Measurements from ENCODE around the gene IPO8. TPM values are rescaled to one million over a fixed set of nuclear protein-coding genes. Genes with fewer than 3 reads are reported as not detected.

IPO8 gene
- total RNA-seq, 2 donors from 2014 or later, result 15.8 to 45.4 TPM

DNA sequence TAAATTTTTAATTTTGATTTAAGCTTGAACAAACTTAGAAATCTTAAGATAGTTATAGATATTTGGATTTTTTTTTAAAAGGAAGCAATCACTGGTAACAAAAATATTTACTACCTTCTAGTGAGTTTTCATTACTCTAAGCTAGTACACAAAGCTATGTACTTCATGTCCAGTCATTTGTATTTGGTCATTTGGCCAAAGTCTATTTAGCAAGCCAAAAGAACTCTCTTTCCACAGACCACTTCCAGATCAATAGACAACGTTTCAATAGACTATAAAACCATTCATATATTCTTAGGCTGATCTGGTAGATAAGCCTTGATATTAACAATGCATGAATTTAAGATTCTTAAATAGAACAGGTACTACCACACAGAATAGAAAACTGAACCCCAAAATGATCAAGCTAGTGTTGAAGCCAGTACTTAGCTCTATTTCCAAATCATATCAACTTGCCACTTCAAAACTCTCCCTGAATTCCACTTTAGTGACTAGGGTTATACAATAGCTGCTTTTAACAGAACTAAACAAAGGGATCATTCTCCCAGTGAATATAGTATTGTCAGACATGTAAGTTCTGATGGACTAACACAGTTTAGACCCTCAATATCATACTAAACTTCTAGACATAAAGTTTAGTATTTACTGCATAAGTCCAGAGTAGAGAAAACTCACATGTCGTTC is 37.4 kb upstream of the IPO8 start:
- no peak overlapping the region for H3K4me3 ChIP-seq
- no peak for TF ChIP-seq CTCF (IDR thresholded peaks at IDR 0.05)
- TF ChIP-seq POLR2A (IDR thresholded peaks at IDR 0.05), result no peak
- intact Hi-C loops (cut with DNase I), result no loop called here
- no peaks in the 10 kb centered on the region for H3K27me3 ChIP-seq
- H3K4me1 ChIP-seq, result no peaks in the 10 kb centered on the region
- H3K27ac ChIP-seq, result no peak overlapping the region
- ATAC-seq, result no peak
- H3K36me3 ChIP-seq (replicated peaks in 1 of 2; ENCODE audit: insufficient read depth in 1 of 2, low read depth in 2 of 2), result peaks cover 0 to 2% of the 10 kb centered on the region in 2 donors
- DNase-seq, result no peak
- 67 to 77% methylated on average over 2 of the region's 2 CpGs for WGBS, 2 donors
- H3K9me3 ChIP-seq, result no peaks in the 10 kb centered on the region

- no peak overlapping the region for H3K4me3 ChIP-seq
- no peak for ATAC-seq
- whole genome bisulfite sequencing, 2 donors, result 97 to 99% methylated on average over 2 of the region's 2 CpGs
- H3K27ac ChIP-seq, result no peak overlapping the region
- H3K9me3 ChIP-seq, result no peaks in the 10 kb centered on the region
- H3K4me1 ChIP-seq, result no peaks in the 10 kb centered on the region
- H3K36me3 ChIP-seq (replicated peaks in 1 of 2; ENCODE audit: insufficient read depth in 1 of 2, low read depth in 2 of 2), result peaks cover 0 to 2% of the 10 kb centered on the region in 2 donors
- TF ChIP-seq POLR2A (IDR thresholded peaks at IDR 0.05) (no peak), CTCF (IDR thresholded peaks at IDR 0.05) (no peak)
- no peaks in the 10 kb centered on the region for H3K27me3 ChIP-seq
- no peak for DNase-seq
- intact Hi-C loops (cut with DNase I), result no loop called here
Observed at GRCh38 chr12:30730011-30730410, 34.3 kb upstream of the IPO8 start.

GRCh38 chr12:30729547-30729946 is 33.9 kb upstream of the IPO8 start:
- H3K4me1 ChIP-seq, result no peaks in the 10 kb centered on the region
- H3K9me3 ChIP-seq, result no peaks in the 10 kb centered on the region
- DNase-seq (no peak), ATAC-seq (no peak)
- H3K27me3 ChIP-seq, result no peaks in the 10 kb centered on the region
- H3K4me3 ChIP-seq, result no peak overlapping the region
- H3K36me3 ChIP-seq (replicated peaks in 1 of 2; ENCODE audit: insufficient read depth in 1 of 2, low read depth in 2 of 2), result peaks cover 0 to 2% of the 10 kb centered on the region in 2 donors
- WGBS, 2 donors, result 91 to 96% methylated on average over 4 of the region's 4 CpGs
- no peak for TF ChIP-seq CTCF (IDR thresholded peaks at IDR 0.05)
- TF ChIP-seq POLR2A (IDR thresholded peaks at IDR 0.05), result no peak
- intact Hi-C loops (cut with DNase I), result no loop called here
- no peak overlapping the region for H3K27ac ChIP-seq

GRCh38 chr12:30726647-30727046 is 31.0 kb upstream of the IPO8 start:
- Histone ChIP-seq H3K9me3 (no peaks in the 10 kb centered on the region), H3K27ac (no peak overlapping the region), H3K36me3 (replicated peaks in 1 of 2; ENCODE audit: insufficient read depth in 1 of 2, low read depth in 2 of 2) (peaks cover 0 to 7% of the 10 kb centered on the region in 2 donors), H3K4me3 (no peak overlapping the region), H3K4me1 (no peaks in the 10 kb centered on the region), H3K27me3 (no peaks in the 10 kb centered on the region)
- WGBS, 2 donors, result 95 to 97% methylated on average over 1 of the region's 1 CpG
- TF ChIP-seq CTCF (IDR thresholded peaks at IDR 0.05) (no peak), POLR2A (IDR thresholded peaks at IDR 0.05) (no peak)
- ATAC-seq (no peak), DNase-seq (no peak)
- intact Hi-C loops (cut with DNase I), result no loop called here

DNA sequence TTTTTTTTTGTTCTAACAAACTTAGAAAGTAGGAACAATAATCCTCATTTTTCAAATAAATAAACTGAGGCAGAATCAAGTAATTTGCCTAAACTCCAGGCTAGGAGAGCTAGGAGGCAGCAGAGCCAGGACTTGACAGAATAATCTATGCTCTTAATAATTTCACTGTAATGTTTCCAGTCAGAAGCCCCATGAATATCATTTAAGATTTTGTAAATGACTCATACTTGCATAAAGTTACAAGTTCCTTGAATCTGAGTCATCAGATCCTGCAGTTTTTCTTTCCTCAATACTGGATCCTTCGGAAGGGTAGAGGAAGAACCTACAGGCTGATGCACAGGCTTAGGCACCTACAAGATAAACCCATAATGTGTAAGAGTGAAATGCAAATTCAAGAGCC is 30.1 kb upstream of the IPO8 start:
- Histone ChIP-seq H3K4me3 (no peak overlapping the region), H3K4me1 (no peaks in the 10 kb centered on the region), H3K9me3 (no peaks in the 10 kb centered on the region), H3K27ac (no peak overlapping the region), H3K27me3 (no peaks in the 10 kb centered on the region), H3K36me3 (replicated peaks in 1 of 2; ENCODE audit: insufficient read depth in 1 of 2, low read depth in 2 of 2) (peaks cover 0 to 7% of the 10 kb centered on the region in 2 donors)
- 79 to 95% methylated on average over 1 of the region's 1 CpG for WGBS, 2 donors
- intact Hi-C loops (cut with DNase I), result no loop called here
- peak; percentile 48 for ATAC-seq
- TF ChIP-seq CTCF (IDR thresholded peaks at IDR 0.05) (no peak), POLR2A (IDR thresholded peaks at IDR 0.05) (no peak)
- no peak for DNase-seq
